Germinal center (tissue), 1 donor: ENCODE data around the gene CABP5.

ENCODE experiments used
- DNase-seq: peaks from one replicate; pipeline ENCODE4 v3.0.0; 2012; ENCODE audit warnings: mixed read lengths, low spot score

CABP5 gene

DNA sequence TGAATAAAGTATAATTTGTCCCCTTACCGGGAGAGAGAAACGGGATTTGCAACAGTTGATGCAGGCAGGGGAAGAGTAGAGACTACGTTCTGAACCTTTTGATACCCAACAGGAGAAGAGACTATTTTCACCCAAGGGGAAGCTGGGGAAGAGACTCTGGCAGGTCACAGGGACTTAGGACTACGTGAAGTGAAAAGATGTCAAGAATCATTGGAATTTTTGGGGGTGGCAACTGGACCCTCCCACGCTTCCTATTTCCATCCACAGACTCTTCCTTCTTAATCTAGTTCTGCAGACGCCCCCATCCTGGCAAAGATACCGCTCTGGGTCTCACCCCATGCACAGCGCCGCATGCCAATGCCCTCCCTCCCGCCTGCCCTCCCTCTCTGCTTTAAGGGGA lies 13.8 kb downstream of the CABP5 start:
- DNase-seq = no peak

DNA sequence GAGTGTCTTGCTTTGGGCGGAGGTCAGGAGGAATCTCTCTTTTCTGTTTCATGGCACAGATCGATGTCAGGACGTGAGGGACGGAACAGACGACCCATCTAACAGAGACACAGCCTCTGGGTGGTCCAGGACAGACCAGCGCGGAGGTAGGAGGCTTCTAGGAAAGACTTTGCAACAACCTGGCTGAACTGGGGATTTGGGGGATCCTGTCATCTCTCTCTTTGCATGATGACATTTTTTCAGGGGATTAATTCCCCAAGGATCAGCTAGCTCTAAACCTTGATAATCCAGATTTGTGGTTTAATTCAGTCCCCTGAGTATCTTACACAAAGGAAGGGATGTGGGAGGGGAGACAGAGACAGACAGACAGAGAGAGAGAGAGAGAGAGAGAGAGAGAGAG lies 14.4 kb downstream of the CABP5 start:
- DNase-seq = no peak

DNA sequence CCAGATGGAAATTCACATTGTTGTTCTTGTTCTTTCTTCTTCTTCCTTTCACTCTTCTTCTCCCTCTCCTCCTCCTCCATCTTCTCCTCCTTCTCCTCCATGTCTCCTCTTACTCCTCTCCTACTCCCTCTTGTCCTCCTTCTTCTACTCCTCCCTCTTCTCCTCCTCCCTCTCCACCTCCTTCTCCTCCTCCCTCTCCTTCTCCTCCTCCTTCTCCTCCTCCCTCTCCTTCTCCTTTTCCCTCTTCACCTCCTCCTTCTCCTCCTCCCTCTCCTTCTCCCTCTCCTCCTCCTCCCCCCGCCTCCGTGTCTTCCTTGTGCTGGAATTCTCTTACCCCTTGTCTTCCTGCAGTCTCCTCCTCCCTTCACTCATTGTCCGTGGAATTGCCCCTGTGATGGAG lies 18.4 kb downstream of the CABP5 start:
- no peak for DNase-seq

DNA sequence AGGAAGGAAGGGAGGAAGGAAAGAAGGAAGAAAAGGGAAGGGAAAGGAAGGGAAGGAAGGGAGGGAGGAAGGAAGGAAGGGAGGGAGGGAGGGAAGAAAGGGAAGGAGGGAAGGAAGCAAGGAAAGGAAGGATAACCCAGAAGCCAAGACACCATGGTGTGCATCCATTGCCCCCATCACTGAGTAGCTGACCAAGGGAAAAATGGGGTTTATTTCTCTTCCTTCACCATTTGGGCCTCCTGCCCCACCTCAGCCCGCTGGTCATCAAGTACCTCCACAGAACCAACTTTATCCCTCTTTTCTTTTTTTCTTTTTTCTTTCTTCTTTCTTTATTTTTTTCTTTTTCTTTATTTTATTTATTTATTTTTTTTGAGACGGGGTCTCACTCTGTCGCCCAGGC lies 20.4 kb downstream of the CABP5 start:
- DNase-seq = no peak

DNA sequence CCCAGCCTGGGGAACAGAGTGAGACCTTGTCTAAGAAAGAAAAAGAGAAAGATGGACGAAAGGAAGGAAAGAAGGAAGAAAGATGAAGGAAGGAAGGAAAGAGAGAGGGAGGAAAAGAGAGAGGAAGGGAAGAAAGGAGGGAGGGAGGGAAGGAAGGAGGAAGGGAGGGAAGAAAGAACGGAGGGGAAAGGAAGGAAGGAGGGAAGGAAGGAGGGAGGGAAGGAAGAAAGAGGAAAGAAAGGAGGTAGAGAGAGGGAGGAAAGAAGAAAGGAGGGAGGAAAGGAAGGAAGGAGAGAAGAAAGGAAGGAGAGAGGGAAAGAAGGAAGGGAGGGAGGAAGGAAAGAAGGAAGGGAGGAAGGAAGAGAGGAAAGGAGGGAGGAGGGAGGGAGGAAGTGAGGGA lies 20.9 kb downstream of the CABP5 start:
- no peak for DNase-seq

DNA sequence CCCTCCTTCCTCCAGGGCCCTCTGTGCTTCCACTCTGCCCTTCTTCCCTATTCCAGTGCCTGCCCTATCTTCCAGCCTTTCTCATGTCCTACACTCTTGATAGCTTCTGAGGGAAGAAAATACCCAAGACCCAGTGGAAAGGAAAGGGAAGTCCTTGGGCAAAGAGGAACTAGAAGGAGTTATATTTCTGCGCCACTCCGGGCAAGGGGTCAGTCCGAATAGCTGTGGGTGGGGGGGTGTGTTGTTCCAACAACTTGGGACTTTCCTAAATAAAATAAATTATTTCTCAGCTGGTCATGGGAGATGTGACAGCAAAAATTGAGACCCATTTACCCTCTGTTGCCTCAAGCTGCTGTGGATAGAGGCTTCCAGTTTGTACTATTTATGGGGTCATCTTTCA lies 23.2 kb downstream of the CABP5 start:
- no peak for DNase-seq

DNA sequence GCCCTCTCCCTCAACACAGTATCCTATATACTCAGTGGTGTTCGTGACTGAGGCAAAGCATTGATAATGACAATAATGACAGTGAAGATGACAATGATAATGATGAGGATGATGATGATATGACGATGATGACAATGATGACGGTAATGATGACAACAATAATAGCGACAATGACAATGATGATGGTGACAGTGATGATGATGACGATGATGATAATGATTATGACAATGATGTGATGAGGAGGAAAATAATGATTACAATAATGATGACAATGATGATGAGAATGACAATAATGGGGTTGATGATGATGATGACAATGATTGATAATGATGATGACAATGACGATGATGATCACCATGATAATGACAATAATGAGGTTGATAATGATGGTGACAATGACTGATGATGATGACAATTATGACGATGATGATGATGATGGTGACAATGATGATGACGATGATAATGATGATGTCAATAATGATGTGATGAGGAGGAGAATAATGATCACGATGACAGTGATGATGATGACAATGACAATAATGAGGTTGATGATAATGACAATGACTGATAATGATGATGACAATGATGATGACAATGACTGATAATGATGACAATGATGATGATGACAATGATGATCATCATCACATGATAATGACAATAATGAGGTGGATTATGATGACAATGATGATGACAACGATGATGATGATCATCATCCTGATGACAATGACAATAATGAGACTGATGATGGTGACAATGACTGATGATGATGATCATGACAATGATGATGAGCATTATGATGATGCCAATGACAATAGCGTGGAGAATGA lies 32.7 kb downstream of the CABP5 start:
- no peak for DNase-seq

DNA sequence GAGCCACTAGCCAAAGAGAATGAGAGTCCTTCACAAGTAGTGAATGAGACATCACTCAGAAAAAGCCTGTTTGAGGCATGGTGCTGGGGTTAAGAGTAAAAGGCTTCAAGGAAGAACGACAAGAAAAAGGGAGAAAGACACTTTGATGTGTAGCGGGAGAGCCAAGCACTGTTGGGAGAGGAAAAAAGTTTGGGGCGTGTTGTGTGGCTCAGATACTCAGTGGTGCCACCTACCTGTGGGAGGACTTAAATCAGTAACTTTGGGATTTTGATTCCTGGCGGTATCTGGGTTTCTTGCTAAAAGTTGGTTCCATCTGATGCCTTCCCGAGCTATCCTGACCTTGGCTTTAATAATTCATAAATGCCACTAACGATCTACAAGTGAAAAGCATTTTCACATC lies 37.1 kb downstream of the CABP5 start:
- no peak for DNase-seq

DNA sequence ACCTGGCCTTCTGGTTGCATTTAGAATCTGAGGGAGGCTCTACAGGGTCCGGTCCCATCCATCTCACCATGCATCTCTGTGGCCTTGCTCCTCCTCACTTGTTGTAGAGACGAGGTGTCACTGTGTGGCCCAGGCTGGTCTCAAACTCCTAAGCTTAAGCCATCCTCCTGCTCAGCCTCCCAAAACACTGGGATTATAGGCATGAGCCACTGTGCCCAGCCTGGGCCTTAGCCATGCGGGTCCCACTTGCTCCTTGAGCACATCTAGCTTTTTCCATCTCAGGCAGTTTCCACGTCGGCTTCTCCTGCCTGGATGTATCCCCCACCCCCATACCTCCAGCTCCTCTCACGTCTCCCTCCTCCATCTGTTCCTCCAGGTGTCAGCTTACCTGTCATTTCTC lies 39.6 kb downstream of the CABP5 start:
- DNase-seq = no peak

DNA sequence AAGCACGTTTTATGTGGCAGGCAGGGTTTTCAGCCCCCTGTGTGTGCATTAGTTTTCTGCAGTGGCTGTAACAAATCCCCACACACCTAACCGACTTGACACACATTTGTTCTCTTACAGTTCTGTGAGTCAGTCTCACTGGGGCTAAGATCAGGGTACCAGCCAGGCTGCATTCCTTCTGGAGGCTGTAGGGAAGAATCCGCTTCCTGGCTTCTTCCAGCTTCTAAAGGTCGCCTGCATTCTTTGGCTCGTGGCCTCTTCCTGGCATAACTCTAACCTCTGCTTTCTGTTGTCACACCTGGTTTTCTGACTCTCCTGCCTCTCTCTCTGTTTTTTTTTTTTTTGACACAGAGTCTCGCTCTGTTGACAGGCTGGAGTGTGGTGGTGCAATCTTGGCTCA lies 43.0 kb downstream of the CABP5 start:
- DNase-seq = no peak

DNA sequence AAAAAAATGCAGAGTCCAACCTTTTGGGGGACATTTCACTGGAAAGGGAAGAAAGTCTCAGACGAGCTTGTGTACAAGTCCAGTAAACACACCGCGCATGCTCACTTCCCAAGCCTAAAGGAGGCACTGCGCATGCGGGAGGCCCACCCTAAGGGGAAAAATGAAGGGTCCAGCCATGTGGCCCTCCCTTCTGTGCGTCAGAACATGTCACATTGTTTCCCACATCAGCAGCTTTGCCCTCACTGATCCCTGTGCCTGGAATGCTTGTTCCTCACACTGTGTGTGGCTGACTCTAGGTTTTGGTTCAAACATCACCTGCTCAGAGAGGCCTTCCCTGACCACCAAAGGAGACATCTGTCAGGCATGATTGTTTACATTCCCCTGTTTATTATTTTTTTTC lies 45.1 kb downstream of the CABP5 start:
- no peak for DNase-seq

DNA sequence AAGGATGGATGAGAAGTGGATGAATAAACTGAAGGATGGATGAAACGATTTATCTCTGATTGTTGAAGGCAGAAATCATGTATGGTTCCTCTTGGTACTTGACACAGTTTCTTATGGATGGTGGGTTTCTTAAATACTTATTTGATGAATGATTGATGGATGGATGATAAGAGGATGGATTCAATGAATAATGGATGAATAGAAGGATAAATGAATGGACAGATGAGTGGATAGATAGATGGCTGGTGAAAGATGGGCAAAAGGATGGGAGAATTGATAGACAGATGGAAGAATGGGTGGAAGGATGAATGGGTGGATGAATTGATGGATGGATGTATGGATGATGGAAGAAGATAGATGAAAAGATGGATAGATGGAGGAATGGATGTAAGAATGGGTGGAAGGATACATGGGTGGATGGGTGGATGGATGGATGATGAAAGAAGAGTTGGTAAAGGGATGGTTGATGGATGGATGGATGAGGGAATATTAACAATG lies 47.6 kb downstream of the CABP5 start:
- DNase-seq = no peak

DNA sequence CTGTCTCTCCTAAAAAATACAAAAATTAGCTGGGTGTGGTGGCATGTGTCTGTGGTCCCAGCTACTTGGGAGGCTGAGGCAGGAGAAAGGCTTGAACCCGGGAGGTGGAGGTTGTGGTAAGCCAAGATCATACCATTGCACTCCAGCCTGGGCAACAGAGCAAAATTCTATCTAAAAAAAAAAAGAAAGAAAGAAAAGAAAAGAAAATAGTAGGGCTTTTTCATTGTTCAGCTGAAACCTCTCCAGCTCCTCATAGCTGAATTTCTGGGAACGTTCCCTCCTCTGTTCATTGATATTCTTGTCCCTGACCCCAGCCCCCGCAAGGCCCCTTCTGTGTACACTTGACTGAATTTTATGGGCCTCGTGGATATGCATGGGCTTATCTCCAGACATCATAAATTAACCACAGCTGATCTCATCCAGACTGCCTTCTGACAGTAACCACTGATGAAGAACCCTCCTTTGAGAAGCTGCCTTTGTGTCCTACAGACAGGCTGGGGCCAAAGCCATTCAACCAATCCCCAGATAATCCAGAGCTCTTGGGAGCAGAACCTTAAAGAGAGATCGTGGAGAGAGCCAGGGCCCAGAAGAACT lies 49.6 kb downstream of the CABP5 start, which contains the start of gene ELSPBP1:
Gene ELSPBP1, plus strand, starts transcription at position 424 of the 594 bp plus-strand sequence. CDS start 14,036 bp downstream, outside the sequence.
- no peak for DNase-seq

DNA sequence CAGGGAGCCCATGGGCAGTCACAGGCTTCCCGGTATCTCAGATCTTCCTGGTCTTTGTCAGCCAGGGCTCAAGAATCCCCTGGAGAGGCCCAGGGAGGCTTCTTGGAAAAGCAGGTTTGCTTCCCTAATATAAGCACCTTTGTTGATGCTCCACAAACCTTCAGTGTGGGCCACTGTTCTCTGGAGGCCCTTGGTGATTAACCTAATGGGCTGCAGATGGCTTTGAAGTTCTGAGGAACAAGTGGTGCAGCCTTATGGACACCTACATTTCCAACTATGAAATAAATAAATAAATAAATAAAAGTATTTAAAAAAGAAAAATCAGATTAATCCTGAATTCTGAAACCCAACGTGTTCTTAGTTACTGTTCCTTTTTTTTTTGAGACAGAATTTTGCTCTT lies 51.8 kb downstream of the CABP5 start, which contains the start of gene BSPH1:
Gene BSPH1, minus strand, starts transcription at position 101 of the 400 bp plus-strand sequence. Its CDS starts 89 bp downstream, at position 12.
- no peak for DNase-seq

DNA sequence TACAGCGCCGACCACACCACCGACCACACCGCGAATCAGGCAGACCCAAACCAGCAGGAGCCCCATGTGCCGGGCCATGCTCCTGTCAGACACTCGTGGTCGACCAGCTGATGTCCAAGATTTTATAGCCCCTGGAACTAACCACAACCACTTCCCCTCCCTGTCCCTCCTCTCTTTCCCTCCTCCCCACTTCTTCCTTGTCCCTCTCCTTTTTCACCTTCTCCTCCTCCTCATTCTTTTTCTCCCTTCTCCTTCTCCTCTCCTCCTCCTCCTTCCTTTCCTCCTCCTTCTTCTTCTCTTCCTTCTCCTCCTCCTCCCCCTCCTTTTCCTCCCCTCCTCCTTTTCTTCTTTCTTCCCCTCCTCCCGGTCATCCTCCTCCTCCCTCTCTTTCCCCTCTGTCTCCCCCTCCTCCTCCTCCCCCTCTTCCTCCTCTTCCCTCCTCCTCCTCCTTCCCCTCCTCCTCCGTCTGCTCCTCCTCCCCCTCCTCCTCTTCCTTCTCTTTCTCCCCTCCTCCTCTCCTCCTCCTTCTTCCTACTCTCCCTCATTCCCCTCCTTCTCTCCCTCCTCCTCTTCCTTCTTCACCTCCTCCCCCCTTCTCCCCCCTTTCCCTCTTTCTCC lies 52.6 kb downstream of the CABP5 start:
- no peak for DNase-seq
